GM18951 (cell line): Measurements from ENCODE around the gene VCX3B.
"Not testable (repeated sequence)": the region's sequence is repeated elsewhere in the genome, so short reads cannot be mapped to it uniquely, and the experiment has no call there.

ENCODE experiments used
- POLR2A ChIP-seq: IDR thresholded peaks from 4 replicates; pipeline ENCODE4 v1.6.1; 2011; ENCODE audit warnings: mild to moderate bottlenecking; ENCODE audit not compliant: insufficient read length, insufficient read depth; ENCODE audit errors: extremely low read depth
- in situ Hi-C: fragments of 300-500 bp; cut with MboI; formaldehyde crosslinking; loops from one replicate; pipeline ENCODE4 v1.12.0; 2022; ENCODE audit warnings: low sequenced_read_pairs, mixed read lengths, inconsistent platforms; ENCODE audit not compliant: unreplicated experiment

Gene VCX3B

GRCh38 chrX:8464530-8464929 lies at the start of gene VCX3B:
Gene VCX3B (plus strand): TSS chrX:8464830. CDS start chrX:8465451, 621 bp downstream.
- in situ Hi-C loops: not testable (repeated sequence)

GRCh38 chrX:8418301-8418700 lies 46.3 kb upstream of the VCX3B start:
- TF ChIP-seq POLR2A: no peak
- in situ Hi-C loops: no loop called here

DNA sequence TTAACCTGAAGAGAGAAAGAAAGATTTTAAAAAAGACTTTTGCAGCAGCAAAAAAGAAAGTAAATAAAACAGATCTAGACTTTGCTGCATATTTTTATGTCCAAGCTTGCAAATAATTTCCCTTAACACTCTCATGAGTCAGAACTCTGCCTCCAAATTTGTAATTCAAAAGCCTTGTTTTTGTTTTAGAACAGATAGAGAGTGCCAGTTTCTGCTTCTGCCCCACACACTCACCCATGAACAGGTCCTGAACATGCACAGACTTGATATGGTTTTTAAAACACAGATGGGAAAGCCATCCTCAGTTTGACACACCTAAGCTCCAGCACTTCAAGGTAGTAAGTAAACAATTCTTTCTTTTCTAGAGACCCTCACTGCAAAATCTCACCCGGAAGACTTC lies 39.7 kb upstream of the VCX3B start:
- in situ Hi-C loops: no loop called here
- TF ChIP-seq POLR2A: no peak

DNA sequence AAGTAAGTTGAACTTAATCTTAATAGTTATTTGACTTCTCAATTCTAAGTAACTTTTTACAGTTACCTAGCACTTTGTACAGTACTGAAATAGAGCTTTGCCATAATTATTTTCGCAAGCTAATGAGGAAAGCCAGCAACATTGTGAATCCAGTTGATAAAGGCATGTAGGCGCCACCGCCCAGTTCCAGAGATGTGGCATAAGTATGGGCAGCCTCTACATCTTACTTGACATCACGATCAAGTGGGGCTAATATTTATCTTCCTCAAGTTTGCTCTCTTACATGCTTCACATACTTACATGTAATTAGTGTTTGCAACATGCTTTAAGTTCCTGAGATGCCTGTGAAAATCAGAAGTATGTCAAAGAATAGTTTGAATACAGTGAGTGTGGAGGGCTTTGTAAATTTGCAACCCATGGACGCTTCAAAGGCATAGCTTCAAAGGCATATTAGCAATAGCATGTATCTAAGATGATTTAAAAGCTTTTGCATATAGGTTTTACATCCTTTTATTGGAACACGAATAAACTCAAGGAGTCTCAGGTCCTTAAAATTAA lies 34.9 kb upstream of the VCX3B start:
- TF ChIP-seq POLR2A: no peak
- in situ Hi-C loops: no loop called here

DNA sequence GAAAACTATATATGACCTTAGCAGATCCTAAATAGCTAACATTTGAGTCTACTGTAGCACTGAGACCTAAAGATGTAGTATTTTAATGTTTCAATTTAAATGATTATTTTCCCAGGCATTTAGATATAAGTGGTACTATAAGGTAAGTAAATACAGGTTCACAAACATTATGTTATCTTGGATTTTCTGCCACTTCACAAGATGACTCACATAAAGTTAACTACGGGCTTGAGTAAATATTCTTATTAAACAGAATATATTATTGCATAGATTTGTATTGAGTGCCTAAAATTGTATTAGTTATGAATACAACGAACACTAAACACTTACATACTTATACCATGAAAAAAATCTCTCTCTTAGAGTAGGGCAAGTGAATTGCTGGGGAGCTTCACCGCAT lies 34.2 kb upstream of the VCX3B start:
- in situ Hi-C loops: no loop called here

DNA sequence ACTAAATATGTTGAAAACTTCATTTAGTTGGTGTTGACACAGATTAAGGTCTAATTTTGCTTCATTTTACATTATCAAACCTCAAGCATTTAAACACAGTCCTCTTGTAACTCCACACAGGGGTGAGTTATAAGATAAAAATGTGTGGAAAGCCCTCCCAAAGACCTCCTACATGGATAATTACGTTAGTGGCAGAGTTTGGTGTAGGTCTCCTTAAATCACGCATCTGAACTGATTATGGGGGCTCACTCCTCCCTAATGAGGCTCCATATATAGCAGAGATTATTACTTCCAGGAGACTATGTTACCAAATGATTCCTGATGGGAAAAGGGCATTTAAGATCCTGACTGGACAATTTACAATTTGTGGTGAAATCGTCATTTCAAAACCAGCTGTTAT lies 32.2 kb upstream of the VCX3B start:
- no peak for TF ChIP-seq POLR2A
- in situ Hi-C loops: no loop called here

More for the DNA sequence above, 34.2 kb upstream of the VCX3B start:
- TF ChIP-seq POLR2A: no peak

DNA sequence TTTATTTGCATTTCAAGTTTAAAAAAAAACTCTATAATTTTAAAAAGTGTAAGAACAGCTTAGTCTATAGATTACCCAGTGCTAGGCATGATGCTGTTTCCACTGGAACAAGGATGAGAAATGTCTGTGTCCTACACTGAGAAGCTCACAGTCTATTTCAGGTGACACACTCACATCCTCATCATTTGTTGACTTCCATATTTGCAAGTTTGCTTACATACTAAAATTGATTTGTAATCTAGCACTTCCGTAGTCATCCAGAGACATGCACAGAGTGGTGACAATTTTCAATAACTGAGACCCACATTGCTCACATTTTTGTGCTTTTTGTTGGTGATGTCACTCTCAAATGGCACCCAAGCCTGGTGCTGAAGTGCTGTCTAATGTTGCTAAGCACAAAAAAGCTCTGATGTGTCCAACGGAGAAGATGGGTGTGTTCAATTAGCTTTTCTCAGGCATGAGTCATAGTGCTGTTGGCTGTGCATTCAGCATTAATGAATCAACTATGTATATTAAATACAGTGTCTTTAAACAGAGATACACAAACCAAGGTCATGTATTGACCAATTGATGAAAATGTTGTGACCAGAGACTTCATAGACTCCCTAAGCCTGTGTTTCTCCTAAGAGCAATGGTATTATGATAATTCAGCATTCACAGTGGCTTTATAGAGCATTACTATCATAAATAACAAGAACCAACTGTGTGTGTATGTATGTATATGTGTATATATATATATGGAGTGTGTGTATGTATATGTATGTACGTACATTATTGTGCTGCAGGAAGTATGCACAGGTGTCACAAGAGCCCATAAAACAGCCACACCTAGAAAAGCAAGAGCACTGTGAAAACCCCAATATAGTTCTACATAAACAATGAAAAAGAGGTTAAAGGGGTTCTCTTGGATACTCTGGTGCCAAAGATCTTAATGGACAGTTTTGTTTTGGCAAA lies 31.2 kb upstream of the VCX3B start:
- in situ Hi-C loops: no loop called here
- TF ChIP-seq POLR2A: no peak

DNA sequence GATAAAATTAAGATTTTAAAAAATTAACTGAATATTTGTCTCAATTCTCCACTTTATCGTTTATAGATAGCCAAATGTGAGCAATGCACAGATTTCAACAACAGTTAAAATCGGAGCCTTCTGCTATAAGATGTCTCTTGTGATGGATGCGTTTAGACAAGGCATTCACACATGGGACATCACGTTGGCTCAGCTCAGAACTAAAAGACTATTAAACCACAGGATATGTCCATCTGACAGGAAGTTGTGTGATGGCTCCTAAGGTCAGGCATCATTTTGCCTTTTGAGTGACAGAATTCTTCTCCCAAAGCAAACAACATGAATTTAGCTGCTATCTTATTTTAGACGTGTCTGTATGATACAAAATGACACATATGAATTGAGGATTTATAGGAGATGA lies 17.3 kb upstream of the VCX3B start:
- TF ChIP-seq POLR2A: no peak
- in situ Hi-C loops: no loop called here

DNA sequence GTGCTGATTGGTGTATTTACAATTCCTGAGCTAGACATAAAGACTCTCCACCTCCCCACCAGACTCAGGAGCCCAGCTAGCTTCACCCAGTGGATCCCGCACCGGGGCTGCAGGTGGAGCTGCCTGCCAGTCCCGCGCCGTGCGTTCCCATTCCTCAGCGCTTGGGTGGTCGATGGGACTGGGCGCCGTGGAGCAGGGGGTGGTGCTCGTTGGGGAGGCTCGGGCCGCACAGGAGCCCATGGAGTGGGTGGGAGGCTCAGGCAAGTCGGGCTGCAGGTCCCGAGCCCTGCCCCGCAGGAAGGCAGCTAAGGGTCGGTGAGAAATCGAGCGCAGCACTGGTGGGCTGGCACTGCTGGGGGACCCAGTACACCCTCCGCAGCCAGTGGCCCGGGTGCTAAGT lies 12.3 kb upstream of the VCX3B start:
- in situ Hi-C loops: not testable (repeated sequence)

DNA sequence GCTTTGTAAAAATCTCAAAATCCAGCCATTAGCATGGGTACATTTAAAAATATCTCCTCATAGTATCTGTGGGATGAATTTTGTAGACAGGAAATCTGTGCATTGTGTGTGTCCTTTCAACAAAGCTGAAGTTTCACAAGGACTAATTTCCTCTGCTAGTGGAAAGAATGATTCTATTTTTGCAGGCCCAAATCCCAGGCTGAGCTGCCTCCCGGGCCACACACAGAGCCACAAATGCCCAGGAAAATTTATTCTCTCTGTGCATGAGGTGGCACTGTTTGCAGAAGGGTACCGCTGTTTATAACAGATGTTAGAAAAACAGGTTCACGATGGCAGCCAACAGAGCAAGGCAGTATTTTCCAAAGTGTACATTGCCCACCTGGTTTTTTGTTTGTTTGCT lies 11.0 kb upstream of the VCX3B start:
- in situ Hi-C loops: no loop called here
- TF ChIP-seq POLR2A: no peak

GRCh38 chrX:8455557-8455956 lies 9.1 kb upstream of the VCX3B start:
- in situ Hi-C loops: no loop called here
- no peak for TF ChIP-seq POLR2A

DNA sequence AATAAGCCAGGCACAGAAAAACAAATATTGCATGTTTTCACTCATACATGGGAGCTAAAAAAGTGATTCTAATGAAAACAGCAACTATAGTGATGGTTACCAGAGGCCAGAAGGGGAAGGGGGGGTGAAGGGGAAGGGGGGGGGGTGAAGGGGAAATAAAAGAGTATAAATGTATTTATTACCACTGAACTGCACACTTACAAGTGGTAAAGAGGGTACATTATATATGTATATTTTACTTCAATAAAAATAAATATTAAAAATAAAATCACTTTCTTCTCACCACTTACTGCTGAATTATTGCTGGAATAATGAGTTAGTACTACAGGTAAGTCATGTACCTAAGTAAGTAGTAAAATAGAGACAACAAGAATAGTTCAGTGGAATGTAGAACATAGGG lies 2.1 kb upstream of the VCX3B start:
- TF ChIP-seq POLR2A: no peak
- in situ Hi-C loops: no loop called here

DNA sequence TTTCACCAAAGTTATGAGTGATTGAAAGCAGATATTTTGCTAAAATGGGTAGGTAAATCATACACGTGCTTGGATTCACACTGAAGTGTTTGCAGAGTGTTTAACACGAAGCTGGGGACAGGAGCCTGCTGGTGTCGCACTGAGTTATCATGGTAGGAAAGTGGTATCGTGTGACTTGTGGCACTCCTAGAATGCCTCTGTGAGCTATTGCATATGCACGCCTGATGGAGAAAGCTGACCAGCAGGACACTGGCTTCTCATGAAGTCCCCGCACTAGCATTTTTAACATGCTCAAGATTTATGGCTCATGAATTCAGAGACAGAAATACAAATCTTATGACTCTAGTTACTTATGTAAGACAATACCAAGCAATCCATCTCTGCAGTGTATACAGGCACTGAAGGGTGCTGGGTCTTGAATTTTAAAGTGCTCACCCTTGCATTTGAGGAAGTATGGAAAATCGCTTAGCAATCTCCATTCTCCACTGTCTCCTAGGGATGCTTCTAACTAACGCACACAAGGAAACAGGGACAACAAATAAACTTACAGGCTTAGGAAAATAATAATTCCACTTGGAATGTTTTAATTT lies 19.8 kb downstream of the VCX3B start:
- in situ Hi-C loops: no loop called here

GRCh38 chrX:8495036-8495435 lies 30.4 kb downstream of the VCX3B start:
- in situ Hi-C loops: not testable (repeated sequence)

More for the DNA sequence above, 19.8 kb downstream of the VCX3B start:
- TF ChIP-seq POLR2A: no peak

GRCh38 chrX:8500203-8500602 lies 35.6 kb downstream of the VCX3B start:
- in situ Hi-C loops: no loop called here
- no peak for TF ChIP-seq POLR2A

DNA sequence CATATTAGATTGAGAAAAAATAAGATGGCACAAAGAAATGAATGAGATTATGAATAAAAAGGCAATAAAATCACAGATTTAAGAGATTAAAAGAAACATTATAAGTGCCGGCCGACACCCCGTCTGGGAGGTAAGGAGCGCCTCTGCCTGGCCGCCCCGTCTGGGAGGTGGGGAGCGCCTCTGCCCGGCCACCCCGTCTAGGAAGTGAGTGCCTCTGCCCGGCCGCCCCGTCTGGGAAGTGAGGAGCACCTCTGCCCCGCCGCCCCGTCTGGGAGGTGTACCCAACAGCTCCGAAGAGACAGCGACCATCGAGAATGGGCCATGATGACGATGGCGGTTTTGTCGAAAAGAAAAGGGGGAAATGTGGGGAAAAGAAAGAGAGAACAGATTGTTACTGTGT lies 37.5 kb downstream of the VCX3B start:
- in situ Hi-C loops: not testable (repeated sequence)
